Endothelial cell of hepatic sinusoid (primary cell): ENCODE results near the gene PRR14.

Experiments used
- in situ Hi-C: cut with HindIII; loops from 2 replicates; pipeline ENCODE4 v1.10.0; 2017; ENCODE audit warnings: low sequenced_read_pairs

PRR14 gene

GRCh38 chr16:30657866-30658730 lies 7.3 kb downstream of the PRR14 start, which contains the start of gene FBRS:
Gene FBRS, plus strand, starts transcription at chr16:30658431. Its CDS starts 1,088 bp downstream, at chr16:30659519.
- in situ Hi-C loops = loop anchor here (10.0 kb wide), 1 partner anchor 143 kb away; no protein-coding TSS in a partner anchor

GRCh38 chr16:30658731-30659506 lies 8.2 kb downstream of the PRR14 start:
- in situ Hi-C loops = loop anchor here (10.0 kb wide), 1 partner anchor 144 kb away; no protein-coding TSS in a partner anchor

- in situ Hi-C loops = loop anchor here (10.0 kb wide), 1 partner anchor 145 kb away; no protein-coding TSS in a partner anchor
These were observed 9.0 kb downstream of the PRR14 start for GRCh38 chr16:30659507-30660423.

- in situ Hi-C loops = no loop called here
These were observed 9.9 kb downstream of the PRR14 start for GRCh38 chr16:30660424-30661261.

- in situ Hi-C loops = no loop called here
These were observed 11.7 kb downstream of the PRR14 start for GRCh38 chr16:30662449-30662848.

- in situ Hi-C loops = no loop called here
These were observed 12.3 kb downstream of the PRR14 start for GRCh38 chr16:30663038-30663437.

GRCh38 chr16:30663820-30664219 lies 13.1 kb downstream of the PRR14 start:
- in situ Hi-C loops = no loop called here

GRCh38 chr16:30664616-30665109 lies 13.9 kb downstream of the PRR14 start:
- in situ Hi-C loops = no loop called here

- in situ Hi-C loops = no loop called here
These were observed 14.5 kb downstream of the PRR14 start for GRCh38 chr16:30665155-30665829.

- in situ Hi-C loops = no loop called here
These were observed 15.1 kb downstream of the PRR14 start for GRCh38 chr16:30665830-30666190.

GRCh38 chr16:30666681-30667080 lies 15.9 kb downstream of the PRR14 start:
- in situ Hi-C loops = no loop called here

- in situ Hi-C loops = no loop called here
These were observed 16.7 kb downstream of the PRR14 start for GRCh38 chr16:30667361-30667905.

- in situ Hi-C loops = no loop called here
These were observed 17.6 kb downstream of the PRR14 start for GRCh38 chr16:30668393-30668792.

- in situ Hi-C loops = no loop called here
These were observed 18.5 kb downstream of the PRR14 start for GRCh38 chr16:30669026-30669902.

GRCh38 chr16:30669903-30670824 lies 19.4 kb downstream of the PRR14 start:
- in situ Hi-C loops = no loop called here

- in situ Hi-C loops = no loop called here
These were observed 24.4 kb downstream of the PRR14 start for GRCh38 chr16:30675143-30675542.
